ENCODE measurements around the gene PCDH17.

Gene PCDH17, protein sequence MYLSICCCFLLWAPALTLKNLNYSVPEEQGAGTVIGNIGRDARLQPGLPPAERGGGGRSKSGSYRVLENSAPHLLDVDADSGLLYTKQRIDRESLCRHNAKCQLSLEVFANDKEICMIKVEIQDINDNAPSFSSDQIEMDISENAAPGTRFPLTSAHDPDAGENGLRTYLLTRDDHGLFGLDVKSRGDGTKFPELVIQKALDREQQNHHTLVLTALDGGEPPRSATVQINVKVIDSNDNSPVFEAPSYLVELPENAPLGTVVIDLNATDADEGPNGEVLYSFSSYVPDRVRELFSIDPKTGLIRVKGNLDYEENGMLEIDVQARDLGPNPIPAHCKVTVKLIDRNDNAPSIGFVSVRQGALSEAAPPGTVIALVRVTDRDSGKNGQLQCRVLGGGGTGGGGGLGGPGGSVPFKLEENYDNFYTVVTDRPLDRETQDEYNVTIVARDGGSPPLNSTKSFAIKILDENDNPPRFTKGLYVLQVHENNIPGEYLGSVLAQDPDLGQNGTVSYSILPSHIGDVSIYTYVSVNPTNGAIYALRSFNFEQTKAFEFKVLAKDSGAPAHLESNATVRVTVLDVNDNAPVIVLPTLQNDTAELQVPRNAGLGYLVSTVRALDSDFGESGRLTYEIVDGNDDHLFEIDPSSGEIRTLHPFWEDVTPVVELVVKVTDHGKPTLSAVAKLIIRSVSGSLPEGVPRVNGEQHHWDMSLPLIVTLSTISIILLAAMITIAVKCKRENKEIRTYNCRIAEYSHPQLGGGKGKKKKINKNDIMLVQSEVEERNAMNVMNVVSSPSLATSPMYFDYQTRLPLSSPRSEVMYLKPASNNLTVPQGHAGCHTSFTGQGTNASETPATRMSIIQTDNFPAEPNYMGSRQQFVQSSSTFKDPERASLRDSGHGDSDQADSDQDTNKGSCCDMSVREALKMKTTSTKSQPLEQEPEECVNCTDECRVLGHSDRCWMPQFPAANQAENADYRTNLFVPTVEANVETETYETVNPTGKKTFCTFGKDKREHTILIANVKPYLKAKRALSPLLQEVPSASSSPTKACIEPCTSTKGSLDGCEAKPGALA (N-terminal part only)

DNA sequence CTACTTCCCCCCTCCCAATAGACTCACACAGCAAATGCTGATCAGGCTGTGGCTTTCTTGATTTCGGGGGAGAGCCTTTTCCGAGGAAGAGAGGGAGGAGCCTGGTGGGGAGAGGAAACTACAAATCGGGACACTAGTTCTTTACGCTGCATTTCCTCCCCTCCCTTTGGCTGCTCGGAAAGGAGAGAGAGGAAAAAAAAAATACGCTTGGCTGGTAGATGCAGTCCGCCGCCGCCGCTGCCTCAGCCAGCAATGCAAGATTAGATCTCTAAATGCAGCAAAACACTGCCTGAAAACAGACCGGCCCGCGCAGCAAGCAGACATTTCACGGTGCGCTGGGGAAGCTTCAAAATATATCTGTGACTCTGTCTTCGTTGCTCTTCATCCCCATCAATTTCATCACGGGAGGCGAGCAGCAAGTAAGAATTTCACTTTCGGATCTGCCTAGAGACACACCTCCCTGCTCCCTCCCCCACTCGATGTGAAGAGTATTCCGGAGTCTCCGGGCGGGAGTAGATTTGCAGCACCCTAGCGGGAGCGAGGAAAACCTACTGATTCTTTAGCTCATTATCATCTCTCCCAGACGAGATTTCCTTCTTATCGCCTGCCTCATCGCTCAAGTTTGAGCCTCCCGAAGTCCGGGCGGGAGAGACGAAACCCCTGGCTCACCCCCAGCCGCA, at the start of gene PCDH17:
TSS of gene PCDH17 (plus strand) at position 149 of the 680 bp plus-strand sequence. CDS start 803 bp downstream, outside the sequence.
- no peak for DNase-seq

DNA sequence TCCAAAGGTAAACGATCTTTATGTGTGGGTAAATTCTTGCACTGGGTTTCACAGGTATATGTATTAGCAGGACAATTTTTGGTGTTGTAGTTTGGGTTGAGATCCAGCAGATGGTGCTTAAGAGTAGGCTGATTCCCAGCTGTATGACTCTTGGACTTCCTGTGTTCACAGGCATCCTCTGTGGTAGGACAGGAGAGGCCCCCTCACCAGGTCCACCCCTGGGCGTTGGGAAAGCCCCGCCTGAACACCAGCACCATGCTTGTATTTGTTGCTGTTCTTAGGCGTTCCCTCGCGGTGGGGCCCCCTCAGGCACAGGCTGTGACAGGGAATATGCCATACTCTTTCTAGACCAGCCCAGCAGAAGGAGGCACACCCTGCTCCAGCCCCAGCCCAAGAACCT, 49.5 kb upstream of the PCDH17 start:
- no peak for DNase-seq

DNA sequence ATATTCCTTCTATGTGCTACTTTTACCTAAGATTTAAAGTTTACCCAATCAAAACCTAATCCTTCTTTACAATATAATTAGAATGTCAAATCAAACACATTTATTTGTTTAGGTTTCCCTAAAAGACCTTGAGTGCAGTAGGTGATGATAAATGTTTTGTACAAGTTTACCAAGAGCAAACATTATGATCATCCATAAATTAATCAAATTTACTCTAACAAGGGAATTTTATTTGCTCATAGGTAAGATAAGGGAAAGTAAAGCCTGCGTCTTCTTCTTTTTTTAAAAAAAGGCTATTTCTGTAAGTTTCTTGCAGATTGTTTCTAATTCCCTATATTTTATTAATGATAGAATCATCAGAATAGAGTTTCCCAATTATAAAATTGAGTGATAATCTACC, 48.0 kb upstream of the PCDH17 start:
- DNase-seq: no peak

DNA sequence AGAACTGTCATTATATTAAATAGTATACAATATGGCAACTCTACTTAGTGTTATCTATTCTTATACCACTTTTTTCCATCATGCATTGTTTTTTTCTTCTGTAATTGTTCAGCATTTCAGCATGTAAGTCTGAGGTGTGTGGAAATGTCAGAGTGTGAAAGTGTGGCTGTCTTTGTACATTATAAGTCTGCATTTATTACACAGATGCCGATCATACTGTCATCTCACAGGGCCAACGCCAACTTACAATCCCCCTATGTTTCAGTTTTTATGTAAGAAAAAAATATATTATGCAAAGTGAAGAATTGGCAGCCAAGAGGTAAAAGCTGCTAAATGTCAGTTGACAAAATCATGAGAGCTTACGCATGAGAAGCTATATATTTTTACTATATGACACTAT, 42.9 kb upstream of the PCDH17 start:
- no peak for DNase-seq

DNA sequence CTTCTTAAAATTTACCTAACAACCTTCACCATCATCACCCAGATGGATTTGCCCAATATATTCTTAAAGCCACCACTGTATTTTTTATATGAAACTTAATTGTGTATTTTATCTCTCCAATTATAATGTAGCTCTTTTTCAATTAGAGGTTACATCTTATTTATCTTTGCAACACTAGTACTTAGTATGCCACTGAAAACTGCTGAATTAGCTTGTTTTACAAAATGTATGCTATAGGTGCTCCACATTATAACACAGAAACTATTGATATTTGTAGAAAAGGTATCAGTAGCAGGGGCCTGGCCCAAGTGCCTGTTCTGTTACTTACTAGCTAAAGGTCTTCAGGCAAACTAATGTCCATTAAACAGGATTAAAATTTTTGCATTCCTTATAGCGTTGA, 35.8 kb upstream of the PCDH17 start:
- DNase-seq: no peak

DNA sequence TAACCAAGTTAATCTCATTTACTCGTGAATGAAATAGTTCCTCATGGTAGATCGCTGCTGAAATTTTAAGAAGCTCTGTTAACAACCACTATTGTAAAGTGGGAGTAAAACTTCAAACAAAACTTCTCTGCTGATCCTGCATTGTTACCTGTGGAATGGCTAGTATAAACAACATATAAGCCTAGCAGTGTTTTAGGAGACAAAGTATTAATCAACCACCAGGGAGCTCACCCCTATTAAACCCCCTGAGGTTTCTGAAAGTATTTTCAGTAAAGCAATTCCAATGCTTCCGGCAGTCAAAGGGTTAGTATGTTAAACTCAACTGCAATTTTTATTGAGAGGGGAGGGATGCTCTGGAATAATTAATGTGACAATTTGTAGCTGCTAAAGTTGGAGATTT, 30.0 kb upstream of the PCDH17 start:
- no peak for DNase-seq

DNA sequence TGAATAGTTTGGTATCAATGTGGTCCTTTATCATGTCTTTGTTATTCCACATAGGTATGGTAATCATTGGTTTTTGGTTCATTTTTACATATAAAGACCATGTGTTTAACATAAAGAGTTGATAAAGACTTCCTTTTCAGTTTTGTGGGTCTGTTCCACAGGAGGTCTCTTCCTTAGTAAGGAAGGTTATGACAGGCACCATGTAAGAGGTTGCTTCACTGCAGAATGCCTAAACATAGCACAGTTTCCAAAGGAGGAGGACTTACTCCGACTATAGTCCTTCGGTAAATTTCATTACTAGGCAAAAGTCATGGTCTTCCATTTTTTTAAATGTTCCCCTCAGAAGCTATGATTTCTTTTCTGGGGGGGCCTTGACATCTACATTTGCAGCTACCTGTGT, 27.1 kb upstream of the PCDH17 start:
- DNase-seq: no peak

DNA sequence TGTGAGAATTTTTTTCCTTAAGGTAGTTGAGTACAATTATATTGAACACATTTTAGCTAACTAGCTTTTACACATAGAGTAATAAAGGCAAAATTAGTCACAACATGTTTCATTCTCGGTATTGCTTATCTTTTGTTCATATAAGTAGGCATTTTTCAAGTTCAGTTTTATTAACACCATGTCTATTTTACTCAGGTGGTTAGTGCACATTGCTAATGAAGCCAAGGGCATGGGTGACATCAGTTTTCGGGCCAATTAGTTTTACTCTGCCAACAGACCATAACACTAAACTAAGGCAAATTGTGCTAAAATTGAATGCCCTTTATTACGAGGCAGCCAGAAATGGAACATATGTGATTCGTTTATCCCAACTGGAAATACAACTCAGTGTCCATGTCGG, 19.6 kb upstream of the PCDH17 start:
- DNase-seq: no peak

DNA sequence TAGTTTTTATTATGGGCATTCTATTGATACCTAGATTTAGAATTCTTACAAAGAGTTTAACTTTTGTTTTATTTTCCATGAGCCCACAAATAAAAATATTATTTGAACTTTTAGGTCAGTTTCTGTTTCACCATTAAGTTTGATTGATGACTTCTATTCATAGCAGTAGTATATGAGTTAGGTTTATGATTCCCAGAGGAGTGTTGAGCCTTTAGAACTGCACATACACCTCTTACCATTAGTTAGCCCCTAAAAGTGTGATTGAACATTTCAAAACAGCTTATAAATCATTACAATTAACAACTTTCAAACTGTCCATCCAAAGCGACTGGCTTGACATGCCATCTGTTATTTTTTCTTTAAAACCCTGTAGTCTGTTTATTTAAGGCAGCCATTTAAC, 19.0 kb upstream of the PCDH17 start:
- no peak for DNase-seq

DNA sequence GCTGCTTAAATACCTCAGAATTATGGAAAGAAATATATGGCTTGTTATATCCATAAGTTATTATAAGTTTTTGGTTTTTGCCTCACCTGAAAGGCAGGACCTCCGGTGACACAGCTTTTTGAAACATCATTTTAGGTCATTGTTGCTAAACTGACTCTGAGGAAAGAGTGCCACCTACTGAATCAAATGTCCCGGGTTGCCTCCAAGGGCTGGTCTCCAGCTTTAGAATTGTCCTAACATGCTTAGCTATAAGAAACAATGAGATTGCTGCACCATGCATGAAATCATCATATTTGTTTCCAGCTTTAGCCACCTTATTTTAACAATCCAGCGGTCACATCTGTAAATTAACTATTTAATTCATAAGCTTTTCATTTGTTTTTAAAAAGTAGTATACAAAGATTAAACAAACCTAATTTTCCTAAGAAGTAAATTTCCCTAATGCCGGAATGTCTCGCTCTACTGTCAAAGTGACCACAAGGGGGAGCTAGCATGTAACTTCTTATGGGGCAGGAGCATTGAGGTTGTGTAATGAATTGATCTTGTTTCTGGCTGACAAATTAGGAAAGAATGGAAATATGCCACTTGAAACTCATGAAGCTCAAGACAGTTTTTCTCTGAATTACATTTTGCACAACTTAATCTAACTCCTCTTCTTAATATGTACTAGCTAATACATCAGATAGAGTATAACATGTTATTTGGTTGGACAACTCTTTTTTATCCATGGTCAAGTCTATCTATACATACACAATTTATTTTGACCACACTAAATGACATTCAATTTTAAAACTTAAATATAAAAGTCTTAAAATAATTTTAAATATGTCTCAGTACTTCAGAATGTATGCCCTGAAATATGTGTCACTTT, 6.7 kb upstream of the PCDH17 start:
- peak; percentile 49 for DNase-seq

DNA sequence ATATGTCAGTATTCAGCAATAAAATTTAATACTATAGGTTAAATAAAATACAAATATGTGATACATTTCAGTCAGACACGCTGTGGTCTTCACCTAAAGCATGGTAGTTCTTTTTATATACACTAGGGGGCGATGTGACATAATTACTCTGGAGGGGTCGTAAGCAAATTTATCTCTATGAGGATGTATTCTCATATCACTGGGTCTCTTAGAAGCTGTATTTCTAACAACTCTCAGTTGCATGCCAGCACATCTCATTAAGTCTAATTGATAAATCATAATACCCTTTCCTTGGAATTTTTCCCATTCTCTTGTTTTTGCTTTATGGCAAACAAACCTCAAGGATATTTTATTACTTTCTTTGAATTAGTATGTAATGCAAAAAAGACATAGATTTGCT, 3.9 kb upstream of the PCDH17 start:
- peak; percentile 8 for DNase-seq

DNA sequence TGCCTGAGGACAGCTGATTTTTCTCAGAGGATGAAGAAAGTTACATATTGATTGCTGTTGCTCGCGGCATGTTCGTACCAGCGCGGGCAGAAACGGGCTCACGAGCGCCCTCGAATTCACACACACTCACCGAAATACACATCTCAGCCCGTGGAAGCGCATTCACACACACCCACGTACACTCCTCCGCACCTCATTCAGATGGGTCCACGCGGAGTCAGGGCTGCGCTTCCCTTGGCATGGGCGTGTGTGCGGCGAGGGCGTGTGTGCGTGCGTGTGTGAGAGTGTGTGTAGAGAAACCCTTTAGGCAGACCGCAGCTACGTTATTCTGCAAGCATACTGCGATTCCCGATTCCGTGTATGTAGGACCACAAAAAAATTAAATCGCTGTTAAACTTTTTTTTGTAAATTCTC, 2.1 kb upstream of the PCDH17 start:
- DNase-seq: no peak

DNA sequence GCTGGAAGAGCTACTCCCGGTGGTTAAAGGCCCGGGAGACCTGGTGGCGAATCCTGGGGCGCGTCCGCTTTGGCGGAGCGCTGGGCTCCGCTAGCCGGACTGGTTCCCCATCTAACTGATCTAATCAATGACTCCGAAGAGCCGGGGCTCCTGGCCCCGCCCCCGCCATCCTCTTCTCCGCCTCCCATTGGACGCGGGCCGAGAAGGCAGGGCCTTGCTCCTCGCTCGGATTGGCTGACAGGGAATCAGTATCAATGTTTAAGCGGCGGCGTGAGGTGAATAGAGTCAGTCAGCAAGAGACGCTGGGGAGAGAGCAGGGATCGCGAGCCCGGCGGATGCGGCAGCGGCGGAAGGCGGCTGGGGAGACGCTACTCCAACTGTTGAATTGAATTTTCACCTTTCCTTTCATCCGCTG, 1.7 kb upstream of the PCDH17 start:
- DNase-seq: no peak

DNA sequence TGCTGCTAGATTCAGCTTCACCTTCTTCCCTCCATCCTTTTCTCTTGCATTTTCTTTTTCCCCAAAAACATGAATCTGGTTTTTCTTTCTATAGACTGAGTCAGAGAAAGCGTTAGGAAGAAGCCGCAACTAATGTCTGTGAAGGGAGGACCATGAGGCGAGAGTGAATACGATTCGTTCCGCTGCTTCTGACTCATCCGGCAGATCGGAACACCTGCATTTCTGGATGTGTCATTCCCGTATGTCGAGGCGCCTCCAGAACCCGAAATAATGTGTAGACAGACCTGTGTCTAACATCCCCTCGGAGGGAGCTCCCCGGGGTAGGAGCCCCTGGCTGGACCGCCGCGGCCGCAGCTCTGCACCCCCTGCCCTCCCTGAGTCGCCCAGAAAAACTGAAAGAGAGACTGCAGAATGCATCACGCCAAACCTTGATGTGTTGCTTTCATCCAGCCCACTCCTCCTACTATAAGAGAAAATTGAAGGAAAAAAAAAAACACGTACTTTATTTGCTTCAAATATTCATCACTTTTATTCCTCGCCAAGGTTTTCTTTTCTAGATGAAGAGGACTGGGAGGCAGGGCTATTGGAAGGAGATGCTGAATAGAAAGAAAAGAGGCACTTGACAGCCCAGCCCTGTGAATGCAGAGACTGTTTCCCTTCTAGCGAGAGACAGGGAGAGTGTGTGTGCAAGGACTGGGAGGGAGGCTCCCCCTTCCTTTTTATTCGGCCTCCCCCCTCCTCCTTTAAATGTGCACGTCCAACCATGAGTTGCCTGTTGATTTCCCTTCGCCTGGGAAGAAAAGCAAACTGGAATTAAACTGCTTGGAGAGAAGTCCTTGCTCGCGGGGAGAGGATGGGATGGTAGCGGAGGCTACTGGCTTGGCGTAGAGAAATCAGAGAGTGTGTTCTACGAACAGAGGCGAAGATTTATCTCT, 616 bp upstream of the PCDH17 start:
- no peak for DNase-seq

DNA sequence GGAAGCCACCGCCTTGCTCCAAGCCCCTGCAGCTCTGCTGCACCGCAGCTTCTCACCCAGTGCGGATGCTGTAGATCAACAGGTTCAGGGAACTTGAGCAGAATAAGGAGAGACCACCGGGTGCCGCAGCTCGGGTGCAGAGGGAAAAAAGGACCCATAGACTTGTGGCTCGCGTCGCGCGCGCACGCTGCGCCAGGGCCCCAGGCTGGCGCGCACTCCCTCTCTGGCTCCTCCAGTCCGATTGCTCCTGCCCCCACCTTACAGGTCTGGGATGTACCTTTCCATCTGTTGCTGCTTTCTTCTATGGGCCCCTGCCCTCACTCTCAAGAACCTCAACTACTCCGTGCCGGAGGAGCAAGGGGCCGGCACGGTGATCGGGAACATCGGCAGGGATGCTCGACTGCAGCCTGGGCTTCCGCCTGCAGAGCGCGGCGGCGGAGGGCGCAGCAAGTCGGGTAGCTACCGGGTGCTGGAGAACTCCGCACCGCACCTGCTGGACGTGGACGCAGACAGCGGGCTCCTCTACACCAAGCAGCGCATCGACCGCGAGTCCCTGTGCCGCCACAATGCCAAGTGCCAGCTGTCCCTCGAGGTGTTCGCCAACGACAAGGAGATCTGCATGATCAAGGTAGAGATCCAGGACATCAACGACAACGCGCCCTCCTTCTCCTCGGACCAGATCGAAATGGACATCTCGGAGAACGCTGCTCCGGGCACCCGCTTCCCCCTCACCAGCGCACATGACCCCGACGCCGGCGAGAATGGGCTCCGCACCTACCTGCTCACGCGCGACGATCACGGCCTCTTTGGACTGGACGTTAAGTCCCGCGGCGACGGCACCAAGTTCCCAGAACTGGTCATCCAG, 964 bp downstream of the PCDH17 start:
- no peak for DNase-seq

DNA sequence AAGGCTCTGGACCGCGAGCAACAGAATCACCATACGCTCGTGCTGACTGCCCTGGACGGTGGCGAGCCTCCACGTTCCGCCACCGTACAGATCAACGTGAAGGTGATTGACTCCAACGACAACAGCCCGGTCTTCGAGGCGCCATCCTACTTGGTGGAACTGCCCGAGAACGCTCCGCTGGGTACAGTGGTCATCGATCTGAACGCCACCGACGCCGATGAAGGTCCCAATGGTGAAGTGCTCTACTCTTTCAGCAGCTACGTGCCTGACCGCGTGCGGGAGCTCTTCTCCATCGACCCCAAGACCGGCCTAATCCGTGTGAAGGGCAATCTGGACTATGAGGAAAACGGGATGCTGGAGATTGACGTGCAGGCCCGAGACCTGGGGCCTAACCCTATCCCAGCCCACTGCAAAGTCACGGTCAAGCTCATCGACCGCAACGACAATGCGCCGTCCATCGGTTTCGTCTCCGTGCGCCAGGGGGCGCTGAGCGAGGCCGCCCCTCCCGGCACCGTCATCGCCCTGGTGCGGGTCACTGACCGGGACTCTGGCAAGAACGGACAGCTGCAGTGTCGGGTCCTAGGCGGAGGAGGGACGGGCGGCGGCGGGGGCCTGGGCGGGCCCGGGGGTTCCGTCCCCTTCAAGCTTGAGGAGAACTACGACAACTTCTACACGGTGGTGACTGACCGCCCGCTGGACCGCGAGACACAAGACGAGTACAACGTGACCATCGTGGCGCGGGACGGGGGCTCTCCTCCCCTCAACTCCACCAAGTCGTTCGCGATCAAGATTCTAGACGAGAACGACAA, 1.8 kb downstream of the PCDH17 start:
- no peak for DNase-seq

DNA sequence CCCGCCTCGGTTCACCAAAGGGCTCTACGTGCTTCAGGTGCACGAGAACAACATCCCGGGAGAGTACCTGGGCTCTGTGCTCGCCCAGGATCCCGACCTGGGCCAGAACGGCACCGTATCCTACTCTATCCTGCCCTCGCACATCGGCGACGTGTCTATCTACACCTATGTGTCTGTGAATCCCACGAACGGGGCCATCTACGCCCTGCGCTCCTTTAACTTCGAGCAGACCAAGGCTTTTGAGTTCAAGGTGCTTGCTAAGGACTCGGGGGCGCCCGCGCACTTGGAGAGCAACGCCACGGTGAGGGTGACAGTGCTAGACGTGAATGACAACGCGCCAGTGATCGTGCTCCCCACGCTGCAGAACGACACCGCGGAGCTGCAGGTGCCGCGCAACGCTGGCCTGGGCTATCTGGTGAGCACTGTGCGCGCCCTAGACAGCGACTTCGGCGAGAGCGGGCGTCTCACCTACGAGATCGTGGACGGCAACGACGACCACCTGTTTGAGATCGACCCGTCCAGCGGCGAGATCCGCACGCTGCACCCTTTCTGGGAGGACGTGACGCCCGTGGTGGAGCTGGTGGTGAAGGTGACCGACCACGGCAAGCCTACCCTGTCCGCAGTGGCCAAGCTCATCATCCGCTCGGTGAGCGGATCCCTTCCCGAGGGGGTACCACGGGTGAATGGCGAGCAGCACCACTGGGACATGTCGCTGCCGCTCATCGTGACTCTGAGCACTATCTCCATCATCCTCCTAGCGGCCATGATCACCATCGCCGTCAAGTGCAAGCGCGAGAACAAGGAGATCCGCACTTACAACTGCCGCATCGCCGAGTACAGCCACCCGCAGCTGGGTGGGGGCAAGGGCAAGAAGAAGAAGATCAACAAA, 2.6 kb downstream of the PCDH17 start:
- DNase-seq: no peak

DNA sequence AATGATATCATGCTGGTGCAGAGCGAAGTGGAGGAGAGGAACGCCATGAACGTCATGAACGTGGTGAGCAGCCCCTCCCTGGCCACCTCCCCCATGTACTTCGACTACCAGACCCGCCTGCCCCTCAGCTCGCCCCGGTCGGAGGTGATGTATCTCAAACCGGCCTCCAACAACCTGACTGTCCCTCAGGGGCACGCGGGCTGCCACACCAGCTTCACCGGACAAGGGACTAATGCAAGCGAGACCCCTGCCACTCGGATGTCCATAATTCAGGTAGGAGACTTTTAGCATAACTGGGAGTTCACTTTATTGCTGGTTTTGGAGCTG, 3.3 kb downstream of the PCDH17 start:
- no peak for DNase-seq

All from RPMI8226 (cell line).